ENCODE results near the gene RTN4RL1.

Gene RTN4RL1

DNA sequence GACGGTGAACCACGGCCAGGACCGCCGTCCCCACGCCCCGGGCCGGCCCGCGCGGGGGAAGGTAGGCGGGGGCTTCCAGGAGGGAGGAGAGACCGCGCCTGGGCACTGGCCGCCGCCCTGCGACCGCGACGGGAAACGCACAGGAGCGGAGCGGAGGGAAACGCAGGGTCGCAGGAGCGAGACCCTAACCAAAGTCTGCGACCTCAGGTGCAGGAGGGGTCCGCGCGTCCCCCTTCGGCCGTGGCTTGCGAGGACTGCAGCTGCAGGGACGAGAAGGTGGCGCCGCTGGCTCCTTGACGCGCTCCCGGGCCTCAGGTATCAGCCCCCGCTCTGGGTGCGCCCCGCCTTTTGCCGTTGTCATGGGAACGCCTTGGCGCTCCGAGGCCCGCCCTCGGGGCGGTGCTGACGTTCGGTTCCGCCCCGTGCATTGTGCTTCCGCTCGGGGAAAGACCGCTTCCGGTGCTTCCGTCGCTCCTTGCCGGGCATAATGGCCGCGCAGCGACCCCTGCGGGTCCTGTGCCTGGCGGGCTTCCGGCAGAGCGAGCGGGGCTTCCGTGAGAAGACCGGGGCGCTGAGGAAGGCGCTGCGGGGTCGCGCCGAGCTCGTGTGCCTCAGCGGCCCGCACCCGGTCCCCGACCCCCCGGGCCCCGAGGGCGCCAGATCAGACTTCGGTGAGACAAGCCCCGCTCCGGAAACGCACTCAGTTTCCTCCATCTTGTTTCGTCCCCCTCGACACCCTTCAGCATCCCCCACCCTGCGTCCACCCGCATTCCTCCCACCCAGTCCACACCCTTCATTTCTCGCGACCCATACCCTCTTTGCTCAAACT lies 16.6 kb upstream of the RTN4RL1 start, which contains the start of gene OVCA2 (continued):
- peak; percentile 36; the same call in 1 of the 2 replicates for TF ChIP-seq ZBTB6 (tag by site-specific recombination; IDR thresholded peaks at IDR 0.05)
- no peak for TF ChIP-seq ZNF37A (tag by site-specific recombination; IDR thresholded peaks at IDR 0.05)
- peak; percentile 76 for TF ChIP-seq ZNF335 (tag by site-specific recombination; conservative IDR thresholded peaks at IDR 0.05)
- peak; percentile 58; the same call in 1 of the 2 replicates for TF ChIP-seq PBX3 (CRISPR knock-in tag; IDR thresholded peaks at IDR 0.05)
- TF ChIP-seq ZNF214 (tag by site-specific recombination; IDR thresholded peaks at IDR 0.05; ENCODE audit: borderline replicate concordance): no peak
- TF ChIP-seq SP7 (tag by site-specific recombination; IDR thresholded peaks at IDR 0.05): peak; percentile 74
- TF ChIP-seq RBAK (tag by site-specific recombination; IDR thresholded peaks at IDR 0.05): no peak
- TF ChIP-seq ZSCAN18 (tag by site-specific recombination; IDR thresholded peaks at IDR 0.05): no peak
- no peak for TF ChIP-seq ZNF354C (tag by site-specific recombination; IDR thresholded peaks at IDR 0.05; ENCODE audit: borderline replicate concordance, low read depth)
- no peak for TF ChIP-seq ZNF670 (tag by site-specific recombination; IDR thresholded peaks at IDR 0.05; ENCODE audit: low read depth)
- TF ChIP-seq KLF7 (tag by site-specific recombination; IDR thresholded peaks at IDR 0.05; ENCODE audit: borderline replicate concordance): peak; percentile 57; the same call in 1 of the 2 replicates
- TF ChIP-seq, protein P1, sequence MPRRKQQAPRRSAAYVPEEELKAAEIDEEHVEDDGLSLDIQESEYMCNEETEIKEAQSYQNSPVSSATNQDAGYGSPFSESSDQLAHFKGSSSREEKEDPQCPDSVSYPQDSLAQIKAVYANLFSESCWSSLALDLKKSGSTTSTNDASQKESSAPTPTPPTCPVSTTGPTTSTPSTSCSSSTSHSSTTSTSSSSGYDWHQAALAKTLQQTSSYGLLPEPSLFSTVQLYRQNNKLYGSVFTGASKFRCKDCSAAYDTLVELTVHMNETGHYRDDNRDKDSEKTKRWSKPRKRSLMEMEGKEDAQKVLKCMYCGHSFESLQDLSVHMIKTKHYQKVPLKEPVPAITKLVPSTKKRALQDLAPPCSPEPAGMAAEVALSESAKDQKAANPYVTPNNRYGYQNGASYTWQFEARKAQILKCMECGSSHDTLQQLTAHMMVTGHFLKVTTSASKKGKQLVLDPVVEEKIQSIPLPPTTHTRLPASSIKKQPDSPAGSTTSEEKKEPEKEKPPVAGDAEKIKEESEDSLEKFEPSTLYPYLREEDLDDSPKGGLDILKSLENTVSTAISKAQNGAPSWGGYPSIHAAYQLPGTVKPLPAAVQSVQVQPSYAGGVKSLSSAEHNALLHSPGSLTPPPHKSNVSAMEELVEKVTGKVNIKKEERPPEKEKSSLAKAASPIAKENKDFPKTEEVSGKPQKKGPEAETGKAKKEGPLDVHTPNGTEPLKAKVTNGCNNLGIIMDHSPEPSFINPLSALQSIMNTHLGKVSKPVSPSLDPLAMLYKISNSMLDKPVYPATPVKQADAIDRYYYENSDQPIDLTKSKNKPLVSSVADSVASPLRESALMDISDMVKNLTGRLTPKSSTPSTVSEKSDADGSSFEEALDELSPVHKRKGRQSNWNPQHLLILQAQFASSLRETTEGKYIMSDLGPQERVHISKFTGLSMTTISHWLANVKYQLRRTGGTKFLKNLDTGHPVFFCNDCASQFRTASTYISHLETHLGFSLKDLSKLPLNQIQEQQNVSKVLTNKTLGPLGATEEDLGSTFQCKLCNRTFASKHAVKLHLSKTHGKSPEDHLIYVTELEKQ (tag by site-specific recombination; IDR thresholded peaks at IDR 0.05; ENCODE audit: borderline replicate concordance): no peak
- no peak for TF ChIP-seq ZNF174 (tag by site-specific recombination; IDR thresholded peaks at IDR 0.05)
- no peak for TF ChIP-seq ZFP41 (tag by site-specific recombination; IDR thresholded peaks at IDR 0.05; ENCODE audit: borderline replicate concordance)
- no peak for TF ChIP-seq ZNF701 (tag by site-specific recombination; IDR thresholded peaks at IDR 0.05)
- 0 out of 2 replicates have a peak, but pooled peaks have one; percentile 38 for TF ChIP-seq ZNF837 (tag by site-specific recombination; IDR thresholded peaks at IDR 0.05)
- TF ChIP-seq ZNF19 (tag by site-specific recombination; IDR thresholded peaks at IDR 0.05; ENCODE audit: low read depth): no peak
- no peak for TF ChIP-seq ZNF266 (tag by site-specific recombination; IDR thresholded peaks at IDR 0.05; ENCODE audit: low read depth)
- 0 out of 2 replicates have a peak, but pooled peaks have one; percentile 45 for TF ChIP-seq ZSCAN5A (tag by site-specific recombination; IDR thresholded peaks at IDR 0.05)
- TF ChIP-seq EGR2 (tag by site-specific recombination; IDR thresholded peaks at IDR 0.05; ENCODE audit: low read depth): peak; percentile 68
- TF ChIP-seq ZSCAN23 (tag by site-specific recombination; IDR thresholded peaks at IDR 0.05): no peak; the same call in 1 of the 2 replicates
- 0 out of 2 replicates have a peak, but pooled peaks have one; percentile 22 for TF ChIP-seq ZFP69B (tag by site-specific recombination; IDR thresholded peaks at IDR 0.05)
- no peak for TF ChIP-seq ZNF239 (tag by site-specific recombination; IDR thresholded peaks at IDR 0.05)
- TF ChIP-seq ZNF433 (tag by site-specific recombination; IDR thresholded peaks at IDR 0.05; ENCODE audit: low read depth): no peak
- TF ChIP-seq, protein P2, sequence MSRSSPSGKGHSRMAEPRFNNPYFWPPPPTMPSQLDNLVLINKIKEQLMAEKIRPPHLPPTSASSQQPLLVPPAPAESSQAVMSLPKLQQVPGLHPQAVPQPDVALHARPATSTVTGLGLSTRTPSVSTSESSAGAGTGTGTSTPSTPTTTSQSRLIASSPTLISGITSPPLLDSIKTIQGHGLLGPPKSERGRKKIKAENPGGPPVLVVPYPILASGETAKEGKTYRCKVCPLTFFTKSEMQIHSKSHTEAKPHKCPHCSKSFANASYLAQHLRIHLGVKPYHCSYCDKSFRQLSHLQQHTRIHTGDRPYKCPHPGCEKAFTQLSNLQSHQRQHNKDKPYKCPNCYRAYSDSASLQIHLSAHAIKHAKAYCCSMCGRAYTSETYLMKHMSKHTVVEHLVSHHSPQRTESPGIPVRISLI (tag by site-specific recombination; IDR thresholded peaks at IDR 0.05): no peak
- no peak for TF ChIP-seq HOXD13 (CRISPR knock-in tag; IDR thresholded peaks at IDR 0.05; ENCODE audit: borderline replicate concordance)
- TF ChIP-seq ZNF571 (tag by site-specific recombination; IDR thresholded peaks at IDR 0.05): no peak
- TF ChIP-seq ZNF221 (tag by site-specific recombination; IDR thresholded peaks at IDR 0.05; ENCODE audit: borderline replicate concordance): no peak
- no peak for TF ChIP-seq ZNF664 (tag by site-specific recombination; IDR thresholded peaks at IDR 0.05)
- 0 out of 2 replicates have a peak, but pooled peaks have one; percentile 92 for TF ChIP-seq ZNF561 (tag by site-specific recombination; IDR thresholded peaks at IDR 0.05; ENCODE audit: borderline replicate concordance)

Measured in HEK293 (cell line).